ENCODE results near the gene GOLIM4.
"Not testable (repeated sequence)": the region's sequence is repeated elsewhere in the genome, so short reads cannot be mapped to it uniquely, and the experiment has no call there.

The GOLIM4 gene

DNA sequence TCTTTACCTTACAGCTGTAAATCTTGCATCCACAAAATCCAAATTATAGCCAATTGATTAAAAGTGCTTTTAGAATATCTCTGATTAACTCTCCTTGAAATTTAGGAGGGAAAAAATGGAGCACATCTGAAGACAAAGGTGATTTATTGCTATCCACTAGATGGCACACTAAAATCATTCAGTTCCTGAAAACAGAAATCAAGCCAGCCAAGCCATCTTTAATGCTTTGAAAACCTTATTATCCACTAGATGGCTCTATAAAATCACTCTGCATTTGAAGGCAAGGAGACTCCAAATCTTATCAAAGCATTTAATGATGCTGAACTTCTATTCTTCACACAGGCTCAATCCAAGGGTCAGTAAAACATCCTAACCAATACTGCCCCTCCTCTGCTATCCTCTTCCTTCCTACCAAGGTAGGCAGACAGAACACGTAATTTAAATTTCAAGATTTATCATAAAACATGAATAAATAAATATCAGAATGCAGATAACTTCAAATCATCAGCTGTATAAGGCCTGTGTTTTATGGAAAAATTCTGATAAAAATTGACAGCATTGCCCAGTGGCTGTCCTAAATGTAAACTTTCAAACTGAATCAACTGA, 48.4 kb downstream of the GOLIM4 start:
- DNase-seq (ENCODE audit: low read depth), result no peak

DNA sequence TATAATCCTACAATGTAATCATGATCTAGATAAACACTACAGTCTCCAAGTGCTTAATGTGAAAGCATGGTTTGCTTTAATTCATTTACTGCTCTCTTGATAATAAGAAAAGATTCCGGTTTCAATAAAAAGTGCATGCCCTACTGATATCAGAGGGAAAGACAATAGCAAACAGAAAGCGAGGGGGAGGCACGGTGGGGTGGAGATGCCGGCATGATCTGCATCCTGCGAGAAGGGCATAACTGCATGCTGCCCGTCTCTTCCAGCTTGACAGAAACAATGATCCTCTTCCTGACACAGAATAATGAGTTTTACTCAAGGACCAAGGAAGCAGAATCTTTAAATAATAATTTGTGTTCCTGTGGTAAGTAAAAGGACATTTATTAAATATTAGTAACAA, 51.7 kb downstream of the GOLIM4 start:
- DNase-seq (ENCODE audit: low read depth), result no peak

DNA sequence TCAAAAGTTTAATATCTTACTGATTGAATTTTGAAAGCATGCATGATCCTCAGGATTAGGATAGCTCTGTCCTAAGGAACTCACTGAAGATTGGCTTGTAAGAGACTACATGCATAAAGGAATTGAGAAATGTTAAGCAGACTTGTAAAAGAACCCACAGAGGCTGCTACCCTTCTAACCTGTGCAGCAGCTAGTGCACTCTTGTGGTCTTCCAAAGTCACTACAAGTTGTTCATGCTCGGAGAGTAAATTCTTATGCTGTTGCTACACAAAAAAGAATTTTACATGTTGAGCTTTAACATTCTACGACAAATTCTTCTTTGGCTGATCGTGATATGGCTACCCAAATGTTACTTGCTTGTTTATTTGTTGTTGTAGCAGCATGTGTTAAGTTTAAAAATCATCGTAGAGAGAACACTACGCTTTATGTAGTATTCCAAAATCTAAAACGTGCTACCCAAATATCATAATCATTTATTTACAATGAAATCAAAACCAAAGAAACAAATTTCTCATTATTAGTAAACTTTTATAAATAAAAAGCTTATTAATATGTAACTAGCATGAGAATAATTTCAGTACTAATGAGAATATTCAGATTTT, 55.0 kb downstream of the GOLIM4 start:
- no peak for DNase-seq (ENCODE audit: low read depth)

DNA sequence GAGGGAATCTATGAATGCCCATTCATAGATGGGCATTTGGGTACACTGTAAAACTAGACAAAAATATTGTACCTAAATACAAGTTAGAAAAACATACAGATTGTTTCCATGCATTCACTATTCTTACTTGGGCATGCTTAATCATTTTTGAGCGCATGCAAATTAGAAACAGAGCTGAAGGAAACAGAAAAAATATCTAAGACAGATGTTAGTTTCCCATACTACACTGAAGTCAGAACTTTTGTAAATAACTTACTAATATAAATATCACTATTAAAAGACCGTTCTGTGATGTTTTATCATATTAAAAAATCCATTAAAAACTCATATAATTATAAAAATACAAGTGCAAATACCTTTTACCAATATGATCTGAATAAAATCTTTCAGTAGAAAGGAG, 58.7 kb downstream of the GOLIM4 start:
- no peak for DNase-seq (ENCODE audit: low read depth)

DNA sequence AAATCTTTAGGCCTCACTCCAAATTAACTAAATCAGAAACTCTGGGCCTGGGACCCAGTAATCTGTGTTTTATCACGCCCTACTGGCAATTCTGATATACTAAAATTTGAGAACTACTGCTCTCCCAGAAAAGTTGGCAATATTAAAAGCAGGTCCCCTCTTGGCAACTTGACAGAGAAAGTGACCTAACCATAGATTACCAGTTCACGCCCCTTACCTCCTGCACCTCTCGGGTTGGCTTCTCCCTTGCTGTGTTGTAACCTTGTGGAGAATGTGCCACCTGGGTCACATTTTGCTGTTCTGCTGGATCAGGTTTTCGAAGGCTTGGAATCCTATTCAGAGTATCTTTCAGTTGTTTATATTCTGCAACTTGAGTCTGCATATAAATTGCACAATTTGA, 59.1 kb downstream of the GOLIM4 start:
- DNase-seq (ENCODE audit: low read depth), result no peak

DNA sequence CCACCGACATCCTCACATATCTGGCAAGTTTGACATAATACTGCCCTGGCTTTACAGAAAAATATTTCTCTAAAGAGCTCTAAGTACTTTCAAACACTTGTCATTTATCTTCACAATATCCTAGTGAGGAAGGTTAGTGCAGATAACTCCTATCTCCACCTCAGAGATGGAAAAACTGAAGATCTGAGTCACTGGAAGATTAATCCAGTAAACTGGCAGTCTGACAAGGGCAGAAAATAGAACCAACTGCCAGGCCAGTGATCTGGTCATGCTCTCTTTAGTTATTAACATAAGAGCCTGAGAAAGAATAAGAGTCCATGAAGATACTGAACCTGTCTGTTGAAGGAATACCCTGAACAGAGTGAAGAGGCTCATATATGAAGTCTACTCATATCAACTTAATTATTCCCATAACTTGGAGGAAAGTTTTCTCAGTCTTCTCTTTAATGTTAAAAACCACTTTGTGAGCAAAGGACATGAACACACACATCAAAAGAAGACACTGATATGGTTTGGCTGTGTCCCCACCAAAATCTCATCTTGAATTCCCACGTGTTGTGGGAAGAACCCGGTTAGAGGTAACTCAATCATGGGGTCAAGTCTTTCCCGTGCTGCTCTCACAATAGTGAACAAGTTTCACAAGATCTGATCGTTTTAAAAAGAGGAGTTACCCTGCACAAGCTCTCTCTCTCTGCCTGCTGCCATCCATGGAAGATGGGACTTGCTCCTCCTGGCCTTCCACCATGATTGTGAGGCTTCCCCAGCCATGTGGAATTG, 61.4 kb downstream of the GOLIM4 start:
- no peak for DNase-seq (ENCODE audit: low read depth)

DNA sequence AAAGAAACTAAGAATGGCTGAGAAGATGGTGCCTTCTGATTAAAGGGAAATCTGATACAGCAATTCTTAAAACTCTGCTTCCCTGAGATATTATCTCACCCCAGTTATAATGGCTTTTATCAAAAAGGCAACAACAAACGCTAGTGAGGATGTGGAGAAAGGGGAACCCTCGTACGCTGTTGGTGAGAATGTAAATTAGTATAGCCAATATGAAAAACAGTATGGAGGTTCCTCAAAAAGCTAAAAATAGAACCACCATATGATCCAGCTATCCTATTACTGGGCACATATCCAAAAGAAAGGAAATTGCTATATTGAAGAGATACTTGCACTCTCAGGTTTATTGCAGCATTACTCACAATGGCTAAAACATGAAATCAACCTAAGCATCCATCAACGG, 65.1 kb downstream of the GOLIM4 start:
- DNase-seq (ENCODE audit: low read depth), result no peak

DNA sequence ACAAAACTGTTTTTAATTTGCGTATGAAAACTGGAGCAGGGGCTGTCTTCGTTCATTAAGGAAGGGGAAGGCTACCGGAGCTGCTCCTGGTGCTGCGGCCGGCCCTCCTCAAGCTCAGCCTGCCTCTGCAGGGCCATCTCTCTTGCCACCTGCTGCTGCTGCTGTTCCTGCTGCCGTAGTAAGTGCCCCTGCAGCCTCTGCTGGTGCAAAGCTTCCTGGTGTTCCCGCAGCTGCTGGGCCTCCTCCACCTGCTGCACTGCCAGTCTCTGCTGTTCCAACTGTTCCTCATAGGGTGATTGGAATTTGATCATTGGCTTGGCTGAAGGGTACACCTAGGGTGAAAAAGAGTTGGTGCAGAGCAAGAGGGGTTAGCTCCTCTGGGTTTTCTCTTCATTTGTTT, 66.0 kb downstream of the GOLIM4 start:
- no peak for DNase-seq (ENCODE audit: low read depth)

DNA sequence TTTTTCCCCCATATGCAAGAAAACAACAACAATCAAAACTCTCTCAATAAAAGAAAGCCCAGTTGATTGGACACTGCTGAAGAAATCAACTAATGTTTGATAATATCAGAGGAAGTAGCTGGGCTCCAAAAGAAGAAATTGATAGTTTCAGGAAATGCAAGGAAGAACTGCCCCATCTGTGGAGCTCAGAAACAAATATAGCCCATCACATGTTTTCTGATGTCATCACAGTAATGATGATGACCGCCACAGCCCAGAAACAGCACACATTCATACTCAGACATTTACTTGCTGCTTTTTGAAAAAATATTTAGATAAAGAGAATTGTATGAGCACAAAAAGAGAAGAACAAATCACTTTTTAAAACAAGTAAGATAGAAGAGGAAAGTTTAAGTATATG, 67.6 kb downstream of the GOLIM4 start:
- no peak for DNase-seq (ENCODE audit: low read depth)

DNA sequence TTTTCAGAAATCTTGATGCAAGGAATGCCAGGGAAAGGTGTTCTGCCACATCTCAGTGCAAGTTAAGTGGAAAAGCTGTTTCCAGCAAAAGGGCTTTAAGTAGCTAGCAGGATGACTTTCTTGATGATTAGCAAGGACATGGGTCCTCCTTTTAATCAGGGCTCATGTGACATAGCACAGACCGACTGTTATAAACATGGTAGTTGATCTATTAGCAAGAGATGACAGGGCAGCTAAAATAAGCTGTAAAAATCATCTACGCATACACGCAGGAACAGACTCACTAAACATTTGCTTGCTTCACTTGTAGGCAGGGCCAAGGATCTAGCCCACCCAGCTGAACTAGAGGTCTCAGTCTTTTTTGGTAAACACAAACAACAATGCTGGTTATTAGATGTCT, 69.0 kb downstream of the GOLIM4 start:
- no peak for DNase-seq (ENCODE audit: low read depth)

DNA sequence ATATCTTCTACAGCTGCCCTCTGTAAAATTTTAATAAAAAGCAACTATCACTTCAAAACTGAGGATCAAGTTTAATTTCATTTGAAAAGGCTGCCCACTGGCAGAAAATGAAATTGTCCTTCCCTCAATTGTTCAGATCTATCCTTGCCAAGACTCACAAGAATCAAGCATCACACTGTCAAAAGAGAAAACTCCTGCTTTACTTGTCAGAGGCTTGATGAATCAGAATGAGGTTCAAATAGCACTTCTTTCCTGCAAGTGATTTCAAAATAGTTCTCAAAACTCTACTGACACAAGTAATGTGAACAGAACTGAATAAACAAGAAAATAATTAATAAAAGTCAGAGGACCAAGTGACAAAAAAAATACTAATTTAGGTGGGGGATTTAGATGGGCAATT, 70.6 kb downstream of the GOLIM4 start:
- DNase-seq (ENCODE audit: low read depth), result no peak

DNA sequence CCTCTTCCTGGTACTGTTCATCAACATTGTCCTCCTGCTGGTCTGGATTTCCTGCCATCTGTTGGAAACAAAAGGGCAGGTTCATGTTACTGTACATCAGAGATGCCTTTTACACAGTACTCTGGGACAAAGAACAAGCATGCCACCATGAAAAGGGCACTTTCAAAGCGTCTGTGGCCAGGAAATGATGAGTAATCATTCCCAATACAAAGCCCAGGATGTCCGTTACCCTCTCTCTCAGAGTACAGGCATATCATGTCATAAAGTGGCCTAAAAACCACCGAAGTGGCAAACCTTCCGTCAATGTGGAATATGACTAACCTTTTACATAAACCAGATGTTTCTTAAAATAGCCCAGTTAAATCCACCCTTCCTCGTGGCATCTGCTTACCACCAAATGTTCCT, 71.2 kb downstream of the GOLIM4 start:
- no peak for DNase-seq (ENCODE audit: low read depth)

DNA sequence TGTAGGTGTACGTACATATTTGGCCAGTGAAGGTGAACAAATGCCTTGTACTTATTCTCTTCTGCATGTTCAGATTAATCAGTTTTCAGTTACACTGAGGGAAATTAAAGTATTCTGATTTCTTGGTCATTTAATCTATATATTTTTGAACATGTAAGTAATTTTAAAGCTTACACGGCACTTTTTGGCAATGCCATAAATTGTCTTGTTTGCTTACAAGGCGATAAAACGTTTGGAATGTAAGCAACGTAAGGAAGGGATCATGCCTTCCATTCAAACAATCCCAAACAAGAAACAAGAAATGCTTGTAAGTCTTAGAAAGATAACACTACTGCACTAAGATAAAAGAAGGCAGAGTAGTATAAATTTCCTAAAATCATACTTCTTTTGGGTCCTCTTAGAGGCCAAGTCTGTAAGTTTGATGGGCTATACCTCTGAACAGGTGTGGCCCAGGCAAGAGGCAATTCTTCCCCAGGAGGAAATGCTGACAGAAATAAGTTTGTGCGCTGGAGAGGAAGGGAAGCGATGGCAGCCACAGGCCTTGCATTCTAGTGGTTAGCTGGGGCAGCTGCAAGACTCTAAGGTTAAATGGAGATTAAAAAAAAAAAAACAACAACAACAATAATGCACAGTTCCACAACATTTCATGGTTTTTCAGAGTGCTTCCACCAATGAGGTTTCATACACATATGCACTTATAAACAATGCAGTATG, 73.8 kb downstream of the GOLIM4 start:
- DNase-seq (ENCODE audit: low read depth), result no peak

DNA sequence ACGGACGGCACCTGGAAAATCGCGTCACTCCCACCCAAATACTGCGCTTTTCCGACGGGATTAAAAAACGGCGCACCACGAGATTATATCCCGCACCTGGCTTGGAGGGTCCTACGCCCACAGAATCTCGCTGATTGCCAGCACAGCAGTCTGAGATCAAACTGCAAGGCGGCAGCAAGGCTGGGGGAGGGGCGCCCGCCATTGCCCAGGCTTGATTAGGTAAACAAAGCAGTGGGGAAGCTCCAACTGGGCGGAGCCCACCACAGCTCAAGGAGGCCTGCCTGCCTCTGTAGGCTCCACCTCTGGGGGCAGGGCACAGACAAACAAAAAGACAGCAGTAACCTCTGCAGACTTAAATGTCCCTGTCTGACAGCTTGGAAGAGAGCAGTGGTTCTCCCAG, 84.4 kb downstream of the GOLIM4 start:
- not testable (repeated sequence) for DNase-seq (ENCODE audit: low read depth)

DNA sequence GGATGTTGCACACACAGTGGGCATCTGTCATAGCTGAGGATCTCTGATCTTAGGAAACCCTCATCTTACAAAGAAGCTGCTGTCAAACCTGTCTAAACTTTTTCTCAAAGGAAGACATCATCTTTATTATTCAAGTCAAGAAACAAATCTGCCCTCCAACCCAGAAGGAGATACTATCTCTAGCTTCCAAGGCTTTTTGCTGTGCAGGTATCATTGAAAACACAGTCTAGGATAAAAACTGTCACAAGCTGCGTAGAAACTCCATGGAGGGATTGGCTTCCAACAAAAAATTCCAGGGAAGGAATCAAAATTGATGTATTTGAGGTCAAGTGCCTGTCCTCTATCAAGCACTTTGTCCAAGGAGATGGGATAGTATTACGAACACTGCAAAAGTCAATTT, 89.1 kb downstream of the GOLIM4 start:
- no peak for DNase-seq (ENCODE audit: low read depth)

DNA sequence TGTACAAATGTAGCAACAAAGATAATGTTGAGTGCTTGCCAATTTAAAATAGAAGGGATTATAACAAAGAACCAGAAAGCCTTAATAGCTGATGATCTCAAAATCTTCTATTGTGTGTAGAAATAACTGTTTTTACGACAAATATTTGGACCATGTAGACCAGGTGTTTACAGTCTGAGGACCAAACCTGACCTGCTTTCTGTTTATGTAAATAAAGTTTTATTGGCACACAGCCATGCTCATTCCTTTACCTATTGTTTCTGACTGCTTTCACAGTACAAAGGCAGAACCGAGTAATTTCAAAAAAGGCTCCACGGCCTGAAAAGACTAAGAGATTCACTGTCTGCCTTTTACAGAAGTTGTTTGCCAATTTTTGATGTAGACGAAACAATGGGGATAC, 91.8 kb downstream of the GOLIM4 start:
- no peak for DNase-seq (ENCODE audit: low read depth)

DNA sequence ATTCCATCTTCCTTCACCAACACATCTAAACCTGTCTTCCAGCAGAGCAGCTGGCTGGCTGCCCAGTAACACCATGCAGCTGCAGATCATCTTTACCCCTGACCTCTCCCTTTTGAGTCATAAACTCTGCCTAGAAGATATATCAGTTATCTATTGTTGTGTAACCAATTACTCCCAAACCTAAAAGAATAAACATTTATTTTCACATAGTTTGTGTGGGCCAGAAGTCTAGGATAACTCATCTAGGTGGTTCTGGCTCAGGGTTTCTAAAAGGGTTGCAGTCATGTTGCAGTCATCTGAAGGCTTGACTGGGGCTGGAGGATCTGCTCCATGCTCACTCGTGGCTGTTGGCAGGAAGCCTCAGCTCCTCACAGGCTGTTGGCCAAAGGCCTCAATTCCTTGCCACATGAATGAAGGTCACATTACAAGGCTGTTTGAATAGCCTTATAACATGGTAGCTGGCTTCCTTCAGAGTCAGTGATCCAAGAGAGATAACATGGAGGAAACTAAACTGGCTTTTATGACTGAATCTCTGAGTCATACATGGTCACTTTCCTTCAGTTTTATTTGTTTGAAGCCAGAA, 92.8 kb downstream of the GOLIM4 start:
- DNase-seq (ENCODE audit: low read depth), result no peak

DNA sequence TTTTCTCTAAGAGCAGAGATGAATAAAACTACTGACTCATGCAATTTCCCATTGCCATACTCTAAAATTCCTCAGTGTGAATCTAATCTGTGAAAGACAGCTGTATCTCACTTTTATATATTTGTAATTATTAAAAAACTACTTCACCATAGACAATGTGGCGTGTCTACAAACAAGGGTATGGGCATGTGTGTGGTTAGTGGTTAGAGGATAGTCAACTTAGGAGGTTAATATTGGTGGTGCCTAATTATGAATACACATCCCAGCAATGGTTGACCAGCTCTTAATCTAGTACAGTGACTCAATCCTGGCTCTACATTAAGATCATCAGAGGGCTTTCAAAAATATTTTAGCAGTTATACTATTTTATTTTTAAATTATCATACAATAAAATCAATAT, 94.5 kb downstream of the GOLIM4 start:
- no peak for DNase-seq (ENCODE audit: low read depth)

DNA sequence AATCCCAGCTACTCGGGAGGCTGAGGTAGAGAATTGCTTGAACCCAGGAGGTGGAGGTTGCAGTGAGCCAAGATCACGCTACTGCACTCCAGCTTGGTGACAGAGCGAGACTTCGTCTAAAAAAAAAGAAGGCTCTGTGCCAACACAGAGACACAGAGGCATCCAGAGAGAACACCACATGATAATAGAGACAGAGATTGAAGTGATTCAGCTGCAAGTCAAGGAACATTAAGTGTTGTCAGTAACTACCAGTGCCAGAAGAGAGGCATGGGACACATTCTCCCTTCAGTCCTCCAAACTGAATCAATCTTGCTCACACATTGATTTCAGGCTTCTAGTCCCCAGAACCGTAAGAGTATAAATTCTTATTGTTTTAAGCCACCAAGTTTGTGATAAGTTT, 97.5 kb downstream of the GOLIM4 start:
- DNase-seq (ENCODE audit: low read depth), result no peak

DNA sequence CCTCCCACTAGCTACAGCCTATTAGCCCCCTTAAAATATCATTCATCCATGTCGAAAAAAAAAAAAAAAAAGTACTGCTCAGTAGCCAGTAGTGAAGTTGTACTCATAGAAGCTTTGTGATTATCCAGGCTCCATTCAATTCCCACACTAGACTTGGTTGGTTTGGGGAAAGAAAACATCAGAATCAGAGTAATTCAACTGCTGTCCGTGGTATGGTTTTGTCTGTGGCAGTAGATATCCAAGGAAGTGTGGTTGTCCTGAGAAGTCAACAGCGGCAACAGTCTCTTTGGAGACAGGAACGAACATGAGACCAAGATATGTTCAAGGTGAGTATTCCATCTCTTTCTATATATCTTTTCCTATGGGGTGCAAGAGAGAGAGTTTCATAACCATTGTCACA, 99.2 kb downstream of the GOLIM4 start:
- DNase-seq (ENCODE audit: low read depth), result no peak

DNA sequence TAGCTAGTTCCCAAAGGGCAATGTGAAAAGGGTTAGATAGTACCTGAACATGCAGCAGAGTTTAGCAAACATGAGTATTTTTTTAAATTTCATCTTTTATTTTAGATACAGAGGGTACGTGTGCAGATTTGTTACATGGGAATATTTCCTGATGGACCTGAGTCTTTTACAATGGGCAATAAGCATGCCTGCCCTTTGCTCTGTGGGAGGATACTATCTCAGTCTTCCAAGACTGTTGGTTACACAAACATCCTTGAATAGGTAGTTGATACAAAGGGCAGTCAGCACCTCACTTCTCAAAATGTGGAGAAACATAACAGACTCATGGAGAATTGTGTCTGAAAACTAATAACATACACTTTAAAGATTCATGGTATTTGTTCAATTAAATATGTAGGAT, 103.3 kb downstream of the GOLIM4 start:
- DNase-seq (ENCODE audit: low read depth), result no peak

DNA sequence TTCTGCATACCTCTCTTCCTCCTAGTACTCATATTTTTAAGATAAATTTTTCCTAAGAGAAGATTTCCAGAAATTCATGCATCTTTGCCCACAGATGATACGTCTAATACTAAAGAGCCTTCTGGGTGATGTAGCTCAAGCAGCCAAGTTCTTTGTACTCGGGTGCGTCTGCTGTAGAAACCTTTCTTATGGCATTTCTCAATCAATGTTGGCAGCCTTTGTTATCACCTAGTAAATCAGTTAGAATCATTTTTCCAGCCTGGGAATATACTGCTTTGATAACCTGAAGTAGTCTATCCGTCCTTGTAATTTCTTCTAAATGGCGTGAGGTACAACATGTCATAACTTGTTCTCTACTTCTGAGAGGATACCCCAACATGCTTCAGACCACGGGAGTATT, 104.5 kb downstream of the GOLIM4 start:
- DNase-seq (ENCODE audit: low read depth), result no peak

DNA sequence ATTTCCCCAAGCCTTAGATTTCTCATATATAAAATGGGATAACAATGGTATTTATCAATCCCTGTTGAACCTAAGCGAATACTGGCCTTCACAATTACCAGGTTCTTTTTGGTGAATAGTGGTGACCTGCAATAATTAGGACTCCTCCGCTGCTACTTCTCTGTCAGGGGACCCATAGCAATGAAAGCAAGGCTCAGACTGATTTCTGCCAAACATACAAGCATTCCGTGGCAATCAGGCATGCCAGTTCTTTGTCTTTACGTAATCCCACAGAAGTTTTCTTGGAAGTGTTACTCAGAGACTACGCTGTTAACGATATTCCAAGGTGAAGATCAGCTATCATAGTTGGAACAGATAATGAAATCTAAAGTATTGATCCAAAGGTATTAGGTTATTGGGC, 105.7 kb downstream of the GOLIM4 start:
- no peak for DNase-seq (ENCODE audit: low read depth)
